CD4-positive, CD25-positive, alpha-beta regulatory T cell (primary cell): ENCODE results near the gene SHLD3. TPM values are rescaled to one million over a fixed set of nuclear protein-coding genes. Genes with fewer than 3 reads are reported as not detected.
A peak's percentile ranks its signal among the peaks of the same experiment; 100 is the strongest.
"Not testable (repeated sequence)": the region's sequence is repeated elsewhere in the genome, so short reads cannot be mapped to it uniquely, and the experiment has no call there.

Experiments used
- ATAC-seq, 2 donors: fragments of 150-1000 bp; cut with Tn5 transposase; one replicate each; pipeline ENCODE4 v1.10.0; 2021; ENCODE audit warnings: low read depth in 2 of 2, moderate number of reproducible peaks in 2 of 2, moderate library complexity in 1 of 2
- DNase-seq, 3 donors: peaks; one replicate each; pipeline versions ENCODE4 v3.0.0 to v3.0.0-alpha.2; 2012 to 2022; ENCODE audit warnings: mixed read lengths in 1 of 3
- H3K27ac ChIP-seq: one replicate; pipeline ENCODE4 v1.7.0; 2013; ENCODE audit warnings: mild to moderate bottlenecking, low read length; ENCODE audit not compliant: insufficient read depth, poor library complexity, severe bottlenecking
- H3K27me3 ChIP-seq: one replicate; pipeline ENCODE4 v1.7.0; 2013; ENCODE audit warnings: low read length; ENCODE audit not compliant: control insufficient read depth, insufficient read depth
- H3K36me3 ChIP-seq: one replicate; pipeline ENCODE4 v1.7.0; 2013; ENCODE audit warnings: mild to moderate bottlenecking, low read length, moderate library complexity; ENCODE audit not compliant: control insufficient read depth, insufficient read depth
- H3K4me1 ChIP-seq: 2 replicates; pipeline ENCODE4 v1.7.0; 2013; ENCODE audit warnings: mild to moderate bottlenecking, low read length; ENCODE audit not compliant: insufficient read depth, control insufficient read depth, poor library complexity, severe bottlenecking
- H3K4me3 ChIP-seq: one replicate; pipeline ENCODE4 v1.7.0; 2013; ENCODE audit warnings: low read depth, mild to moderate bottlenecking, low read length, moderate library complexity
- H3K9me3 ChIP-seq, 2 experiments: 1 replicate in 1 of 2; 2 replicates in 1 of 2; pipeline ENCODE4 v1.7.0; 2013; ENCODE audit warnings: low read length in 2 of 2, mild to moderate bottlenecking in 1 of 2, moderate library complexity in 1 of 2; ENCODE audit not compliant: control insufficient read depth in 2 of 2
- H3K27ac Mint-ChIP-seq, 3 donors: one replicate each; pipeline ENCODE4 v1.8.0; 2020 to 2022; ENCODE audit warnings: mild to moderate bottlenecking in 3 of 3, mixed read lengths in 3 of 3, moderate library complexity in 2 of 3
- H3K27me3 Mint-ChIP-seq: one replicate; pipeline ENCODE4 v1.8.0; 2022; ENCODE audit warnings: mild to moderate bottlenecking, mixed read lengths
- H3K36me3 Mint-ChIP-seq: one replicate; pipeline ENCODE4 v1.8.0; 2020; ENCODE audit warnings: mixed read lengths
- H3K4me1 Mint-ChIP-seq, 4 donors: one replicate each; pipeline ENCODE4 v1.8.0; 2020 to 2022; ENCODE audit warnings: mixed read lengths in 4 of 4, mild to moderate bottlenecking in 1 of 4
- H3K4me3 Mint-ChIP-seq, 4 donors: one replicate each; pipeline ENCODE4 v1.8.0; 2020 to 2022; ENCODE audit warnings: mild to moderate bottlenecking in 4 of 4, mixed read lengths in 4 of 4, moderate library complexity in 3 of 4
- H3K9me3 Mint-ChIP-seq, 7 donors: one replicate each; pipeline ENCODE4 v1.8.0; 2020 to 2022; ENCODE audit warnings: mixed read lengths in 7 of 7, mild to moderate bottlenecking in 3 of 7, moderate library complexity in 2 of 7
- polyA plus RNA-seq, 4 donors: library from polyadenylated mRNA; unstranded; fragments of 300-500 nt; fragmentation: Illumina TruSeq; gene quantifications; one replicate each; pipeline ENCODE4 v1.2.3, GENCODE V29; 2021
- total RNA-seq: library from RNA; stranded (reverse); gene quantifications from one replicate; pipeline ENCODE4 v1.2.3, GENCODE V29; 2022

SHLD3 gene
- total and polyA plus RNA-seq, 5 donors from 2014 or later, result 5.8 to 11.1 (median 6.3) TPM

- Histone ChIP-seq H3K4me1 (no peaks in the 10 kb centered on the region), H3K9me3 (no peaks in the 10 kb centered on the region), H3K4me3 (no peak overlapping the region), H3K27me3 (no peaks in the 10 kb centered on the region), H3K36me3 (peaks cover 11% of the 10 kb centered on the region), H3K27ac (no peak overlapping the region)
- H3K4me1 Mint-ChIP-seq, result peaks cover 0 to 3% (median 0%) of the 10 kb centered on the region in 4 donors
- no peak overlapping the region for H3K4me3 Mint-ChIP-seq
- H3K36me3 Mint-ChIP-seq, result peaks cover 32% of the 10 kb centered on the region
- no peaks in the 10 kb centered on the region for H3K9me3 Mint-ChIP-seq
- ATAC-seq (no peak), DNase-seq (no peak)
- no peak overlapping the region for H3K27ac Mint-ChIP-seq
- H3K27me3 Mint-ChIP-seq, result no peaks in the 10 kb centered on the region
These were observed 26.3 kb downstream of the SHLD3 start for GRCh38 chr5:65651144-65651543.

- peaks cover 20% of the 10 kb centered on the region for H3K36me3 Mint-ChIP-seq
- Histone ChIP-seq H3K27ac (no peak overlapping the region), H3K9me3 (no peaks in the 10 kb centered on the region), H3K4me3 (no peak overlapping the region), H3K27me3 (no peaks in the 10 kb centered on the region), H3K36me3 (peaks cover 14% of the 10 kb centered on the region), H3K4me1 (no peaks in the 10 kb centered on the region)
- H3K27ac Mint-ChIP-seq, result no peak overlapping the region
- no peak overlapping the region for H3K4me3 Mint-ChIP-seq
- no peak for ATAC-seq
- no peaks in the 10 kb centered on the region for H3K9me3 Mint-ChIP-seq
- no peak for DNase-seq
- H3K27me3 Mint-ChIP-seq, result no peaks in the 10 kb centered on the region
- peaks cover 0 to 6% (median 0%) of the 10 kb centered on the region in 4 donors for H3K4me1 Mint-ChIP-seq
These were observed 29.9 kb downstream of the SHLD3 start for GRCh38 chr5:65654713-65655112.

- ATAC-seq (no peak), DNase-seq (no peak)
- Histone ChIP-seq H3K9me3 (no peaks in the 10 kb centered on the region), H3K4me3 (no peak overlapping the region), H3K27me3 (no peaks in the 10 kb centered on the region), H3K27ac (no peak overlapping the region), H3K36me3 (peaks cover 40% of the 10 kb centered on the region), H3K4me1 (no peaks in the 10 kb centered on the region)
- Mint-ChIP-seq H3K9me3 (no peaks in the 10 kb centered on the region), H3K36me3 (peaks cover 19% of the 10 kb centered on the region), H3K4me1 (peaks cover 4 to 12% (median 6%) of the 10 kb centered on the region in 4 donors), H3K27me3 (no peaks in the 10 kb centered on the region), H3K27ac (peak overlapping the region in 2 of 3 donors; percentile 4 to 52), H3K4me3 (no peak overlapping the region)
These were observed 39.1 kb downstream of the SHLD3 start for GRCh38 chr5:65663804-65664521.

- Mint-ChIP-seq H3K4me3 (no peak overlapping the region), H3K4me1 (peaks cover 0 to 6% (median 4%) of the 10 kb centered on the region in 4 donors), H3K27ac (no peak overlapping the region), H3K27me3 (no peaks in the 10 kb centered on the region), H3K9me3 (no peaks in the 10 kb centered on the region), H3K36me3 (peaks cover 41% of the 10 kb centered on the region)
- DNase-seq (no peak), ATAC-seq (no peak)
- no peak overlapping the region for H3K4me3 ChIP-seq
- no peak overlapping the region for H3K27ac ChIP-seq
- no peaks in the 10 kb centered on the region for H3K27me3 ChIP-seq
- H3K9me3 ChIP-seq, result no peaks in the 10 kb centered on the region
- H3K36me3 ChIP-seq, result peaks cover 72% of the 10 kb centered on the region
- H3K4me1 ChIP-seq, result no peaks in the 10 kb centered on the region
These were observed 43.9 kb downstream of the SHLD3 start for GRCh38 chr5:65668696-65669095.

GRCh38 chr5:65672796-65673195, 48.0 kb downstream of the SHLD3 start:
- Mint-ChIP-seq H3K4me3 (no peak overlapping the region), H3K36me3 (peaks cover 66% of the 10 kb centered on the region), H3K9me3 (peaks cover 0 to under 1% (median 0%) of the 10 kb centered on the region in 7 donors), H3K27me3 (no peaks in the 10 kb centered on the region), H3K4me1 (peaks cover 23 to 31% (median 28%) of the 10 kb centered on the region in 4 donors), H3K27ac (peak overlapping the region in 1 of 3 donors; percentile 75)
- DNase-seq, result no peak
- H3K27me3 ChIP-seq, result no peaks in the 10 kb centered on the region
- no peak for ATAC-seq
- H3K9me3 ChIP-seq, result no peaks in the 10 kb centered on the region
- H3K4me1 ChIP-seq, result no peaks in the 10 kb centered on the region
- H3K36me3 ChIP-seq, result peaks cover 78% of the 10 kb centered on the region
- H3K27ac ChIP-seq, result no peak overlapping the region
- no peak overlapping the region for H3K4me3 ChIP-seq

- no peak overlapping the region for H3K4me3 ChIP-seq
- ATAC-seq (no peak), DNase-seq (no peak)
- Mint-ChIP-seq H3K4me3 (no peak overlapping the region), H3K27ac (peak overlapping the region; percentile 48 to 80 (median 58)), H3K36me3 (peaks cover 78% of the 10 kb centered on the region), H3K27me3 (no peaks in the 10 kb centered on the region), H3K9me3 (peaks cover 0 to 2% (median 0%) of the 10 kb centered on the region in 7 donors), H3K4me1 (peaks cover 39 to 49% (median 44%) of the 10 kb centered on the region in 4 donors)
- peaks cover 5% of the 10 kb centered on the region for H3K4me1 ChIP-seq
- H3K36me3 ChIP-seq, result peaks cover 84% of the 10 kb centered on the region
- no peaks in the 10 kb centered on the region for H3K9me3 ChIP-seq
- no peak overlapping the region for H3K27ac ChIP-seq
- H3K27me3 ChIP-seq, result no peaks in the 10 kb centered on the region
These were observed 49.9 kb downstream of the SHLD3 start for GRCh38 chr5:65674749-65675148.

GRCh38 chr5:65676056-65676455, 51.2 kb downstream of the SHLD3 start:
- ATAC-seq, H3K27me3 ChIP-seq, H3K9me3 ChIP-seq, H3K4me1 ChIP-seq, DNase-seq, H3K4me3 ChIP-seq, H3K9me3 Mint-ChIP-seq, H3K27ac ChIP-seq, H3K27me3 Mint-ChIP-seq: not testable (repeated sequence)
- peaks cover 42 to 62% (median 56%) of the 10 kb centered on the region in 4 donors for H3K4me1 Mint-ChIP-seq
- peak overlapping the region in 1 of 4 donors; percentile 10 for H3K4me3 Mint-ChIP-seq
- peaks cover 84% of the 10 kb centered on the region for H3K36me3 ChIP-seq
- H3K27ac Mint-ChIP-seq, result peak overlapping the region; percentile 61 to 81 (median 76)
- H3K36me3 Mint-ChIP-seq, result peaks cover 76% of the 10 kb centered on the region
